NCI-H510A treated with DMSO at 0.1 percent for 48 hours (cell line): Measurements from ENCODE around the gene CPLX1.
"Not testable (repeated sequence)": the region's sequence is repeated elsewhere in the genome, so short reads cannot be mapped to it uniquely, and the experiment has no call there.

Experiments
- DNase-seq: peaks from one replicate; lab custom pipeline; 2025; lab: John Stamatoyannopoulos, UW

Gene CPLX1

DNA sequence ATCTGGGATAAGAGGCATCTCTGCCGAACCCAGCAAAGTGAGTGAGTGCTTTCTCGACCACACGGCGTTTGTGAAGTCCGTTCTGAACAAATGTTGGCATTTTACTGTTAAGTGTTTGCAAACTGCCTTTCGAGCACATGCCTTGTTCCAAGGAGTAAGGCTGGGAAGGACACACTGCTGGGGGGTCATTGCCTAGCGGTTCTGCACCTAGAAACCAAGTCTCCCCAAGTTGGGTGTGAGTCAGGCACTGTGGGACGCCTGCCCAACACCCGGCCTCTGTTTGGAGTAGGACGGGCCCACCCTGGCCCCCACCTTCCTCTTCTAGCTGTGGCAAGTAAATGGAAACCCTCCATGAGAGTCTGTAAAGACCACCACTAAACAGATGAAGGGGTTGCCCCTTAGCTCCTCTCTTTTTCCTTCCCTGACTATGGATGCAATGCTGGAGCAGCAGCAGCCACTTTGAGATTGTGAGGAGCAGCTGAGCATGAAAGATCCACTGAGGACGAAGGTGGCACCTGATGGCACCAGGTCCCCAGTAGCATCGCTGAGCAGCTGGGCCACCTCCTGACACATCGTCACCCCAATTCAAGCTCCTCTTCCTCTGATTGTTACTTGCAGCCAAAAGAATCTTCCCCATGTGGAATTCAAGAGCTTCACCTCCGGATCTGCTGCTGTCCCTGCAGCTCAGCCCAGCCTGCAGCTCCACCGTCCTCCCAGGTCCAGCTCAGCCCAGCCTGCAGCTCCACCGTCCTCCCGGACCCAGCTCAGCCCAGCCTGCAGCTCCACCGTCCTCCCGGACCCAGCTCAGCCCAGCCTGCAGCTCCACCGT, 6.3 kb downstream of the CPLX1 start:
- DNase-seq: no peak

DNA sequence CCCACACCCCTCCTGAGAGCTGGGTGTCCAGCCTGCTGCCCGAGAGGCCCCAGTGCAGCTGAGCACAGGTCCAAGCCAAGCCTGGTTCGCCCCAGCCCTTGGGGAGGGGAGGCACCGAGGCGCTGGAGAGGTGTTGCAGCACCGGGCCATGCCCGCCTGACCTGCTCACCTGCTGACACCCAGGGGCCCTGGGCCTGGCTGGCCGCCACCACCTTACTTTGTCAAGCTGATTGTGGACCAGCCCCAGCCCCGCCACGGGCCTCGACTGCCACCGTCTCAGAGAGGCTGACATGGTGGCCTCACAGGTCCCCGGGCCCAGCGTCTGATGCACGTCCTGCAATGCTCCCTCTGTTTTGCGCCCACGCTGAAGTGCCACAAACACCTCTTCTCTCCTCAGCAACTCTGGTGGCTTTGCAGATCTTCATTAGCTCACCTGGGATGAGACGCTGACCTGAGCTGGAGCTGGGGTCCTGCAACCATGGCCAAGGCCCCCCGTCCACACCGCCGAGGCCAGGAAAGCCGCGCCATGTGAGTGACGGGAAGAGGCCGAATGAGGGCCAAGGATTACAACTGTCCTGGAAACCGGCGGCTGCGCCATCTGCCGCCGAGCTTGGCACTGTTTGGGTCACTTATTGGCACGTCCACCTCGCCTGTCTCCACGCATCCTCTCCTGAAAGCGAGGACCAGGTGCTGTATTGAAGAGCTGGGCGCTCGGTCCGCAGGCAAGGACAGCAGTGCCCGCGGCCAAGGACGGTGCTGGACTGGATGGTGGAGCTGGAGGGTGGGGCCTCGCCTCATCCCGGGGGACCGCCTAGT, 7.6 kb downstream of the CPLX1 start:
- DNase-seq: no peak

DNA sequence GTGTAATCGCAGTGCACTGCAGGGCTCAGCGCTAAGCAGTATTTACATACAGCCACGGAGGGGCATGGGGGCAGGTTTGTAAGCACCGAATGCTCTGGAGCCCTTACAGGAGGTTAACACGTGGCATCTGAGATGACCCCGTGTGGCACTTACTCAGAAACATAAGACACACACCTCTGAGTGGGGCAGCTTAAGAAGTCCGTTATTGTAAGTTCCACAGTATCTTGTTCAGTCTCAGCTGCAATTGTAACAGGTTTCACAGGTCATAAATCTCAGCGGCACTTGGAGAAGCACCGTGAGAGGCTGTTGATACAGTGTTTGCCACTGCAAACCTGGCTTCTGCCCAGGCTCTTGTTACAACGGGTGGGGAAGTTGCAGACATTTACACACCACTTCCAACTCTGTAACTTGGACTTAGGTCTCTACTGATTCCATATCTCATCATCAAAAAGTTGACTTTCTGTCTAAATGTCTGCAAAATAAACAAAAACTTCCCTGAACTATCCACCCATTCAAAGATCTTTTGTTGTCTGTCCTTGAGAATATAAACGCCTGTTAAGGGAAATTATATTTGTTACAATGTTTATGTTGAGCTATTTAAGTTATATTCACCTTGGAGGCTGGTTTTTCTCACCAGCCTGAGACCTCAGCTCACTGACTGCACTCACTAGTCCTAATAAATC, 10.3 kb downstream of the CPLX1 start:
- DNase-seq: peak; percentile 1

DNA sequence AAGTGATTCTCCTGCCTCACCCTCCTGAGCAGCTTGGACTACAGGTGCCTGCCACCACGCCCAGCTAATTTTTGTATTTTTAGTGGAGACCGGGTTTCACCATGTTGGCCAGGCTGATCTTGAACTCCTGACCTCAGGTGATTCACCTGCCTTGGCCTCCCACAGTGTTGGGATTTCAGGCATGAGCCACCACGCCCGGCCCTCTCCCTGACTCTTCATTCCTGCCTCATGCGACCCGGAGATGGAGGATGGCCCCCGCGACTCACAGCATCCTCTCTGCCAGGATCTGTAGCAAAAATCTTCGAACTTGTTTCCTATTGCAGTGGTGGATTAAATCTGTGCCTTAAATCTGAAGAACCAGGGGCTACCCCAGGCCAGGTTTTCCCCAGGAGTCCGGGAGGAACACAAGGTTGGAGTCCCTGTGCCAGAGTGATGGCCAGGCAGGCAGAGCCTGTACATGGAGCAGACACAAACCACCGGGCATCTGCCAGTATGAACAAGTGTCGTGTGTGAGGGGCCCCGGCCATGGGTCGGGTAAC, 11.5 kb downstream of the CPLX1 start:
- no peak for DNase-seq

DNA sequence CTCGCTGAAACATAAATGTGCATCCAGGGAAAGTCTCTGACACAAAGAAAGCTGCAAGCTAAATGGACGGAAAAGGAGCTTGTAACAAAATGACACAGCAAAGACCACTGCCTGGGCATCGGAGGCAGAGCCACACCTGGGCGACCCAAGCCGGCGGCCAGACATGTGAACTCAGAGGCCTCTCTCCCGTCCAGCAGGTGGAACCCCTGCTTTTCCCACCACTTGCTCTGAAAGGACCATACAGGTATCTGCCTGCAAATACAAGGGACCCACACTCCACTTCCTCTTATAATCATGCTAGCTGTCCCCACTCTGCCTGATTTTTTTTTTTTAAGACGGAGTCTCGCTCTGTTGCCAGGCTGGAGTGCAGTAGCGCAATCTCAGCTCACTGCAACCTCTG, 12.0 kb downstream of the CPLX1 start:
- DNase-seq: no peak

DNA sequence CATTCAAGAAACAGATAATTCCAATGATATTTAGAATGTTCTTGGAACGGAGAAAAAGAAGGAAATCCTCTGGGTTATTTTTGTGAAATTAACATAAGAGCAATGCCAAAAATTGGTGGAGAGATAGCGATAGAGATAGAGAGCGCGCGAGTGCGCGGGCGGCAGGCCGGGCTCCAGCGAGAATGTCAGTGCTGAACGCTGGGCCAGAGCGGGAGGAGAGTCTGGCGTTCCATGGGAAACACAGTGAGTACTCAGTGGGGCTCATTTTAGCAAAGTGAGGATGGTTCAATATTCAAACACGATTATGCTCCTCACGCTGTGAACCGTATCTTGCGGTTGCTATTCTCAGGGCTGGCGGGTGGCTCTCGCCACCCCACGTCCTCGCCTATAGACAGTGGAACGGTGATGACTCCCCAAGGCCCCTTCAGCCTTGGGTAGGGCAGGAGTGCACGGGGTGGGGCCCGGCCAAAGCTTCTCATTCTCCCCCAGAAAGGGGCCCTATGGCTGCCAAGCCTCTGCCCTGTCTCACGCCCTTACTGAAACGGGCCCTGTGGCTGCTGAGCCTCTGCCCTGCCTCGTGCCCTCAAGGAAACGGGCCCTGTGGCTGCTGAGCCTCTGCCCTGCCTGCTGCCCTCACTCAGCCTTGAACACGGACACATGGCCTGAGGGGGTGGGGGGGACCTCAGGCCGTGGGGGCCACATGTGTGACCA, 16.9 kb downstream of the CPLX1 start:
- DNase-seq: no peak

DNA sequence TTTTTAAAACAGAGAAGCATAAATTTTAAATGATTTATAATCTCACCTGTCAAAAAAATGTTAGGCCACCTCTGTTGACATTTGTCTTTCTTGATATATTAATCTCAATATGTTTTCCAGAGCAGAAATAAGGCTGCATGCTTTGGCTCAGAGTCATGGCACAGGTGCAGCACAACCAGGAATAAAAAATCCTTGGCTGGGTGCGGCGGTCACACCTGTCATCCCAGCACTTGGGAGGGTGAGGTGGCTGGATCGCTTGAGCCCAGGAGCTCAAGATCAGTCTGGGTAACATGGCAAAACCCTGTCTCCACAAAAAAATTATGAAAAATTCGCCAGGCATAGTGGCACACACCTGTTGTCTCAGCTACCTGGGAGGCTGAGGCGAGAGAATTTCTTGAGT, 18.1 kb downstream of the CPLX1 start:
- DNase-seq: no peak

DNA sequence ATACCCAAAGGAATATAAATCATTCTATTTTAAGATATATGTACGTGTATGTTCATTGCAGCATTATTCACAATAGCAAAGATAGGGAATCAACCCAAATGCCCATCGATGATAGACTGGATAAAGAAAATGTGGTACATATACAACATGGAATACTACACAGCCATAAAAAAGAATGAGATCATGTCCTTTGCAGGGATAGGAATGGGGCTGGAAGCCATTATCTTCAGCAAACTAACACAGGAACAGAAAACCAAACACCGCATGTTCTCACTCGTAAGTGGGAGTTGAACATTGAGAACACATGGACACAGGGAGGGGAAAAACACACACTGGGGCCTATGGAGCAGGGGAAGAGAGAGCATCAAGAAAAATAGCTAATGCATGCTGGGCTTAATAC, 18.9 kb downstream of the CPLX1 start:
- DNase-seq: not testable (repeated sequence)

DNA sequence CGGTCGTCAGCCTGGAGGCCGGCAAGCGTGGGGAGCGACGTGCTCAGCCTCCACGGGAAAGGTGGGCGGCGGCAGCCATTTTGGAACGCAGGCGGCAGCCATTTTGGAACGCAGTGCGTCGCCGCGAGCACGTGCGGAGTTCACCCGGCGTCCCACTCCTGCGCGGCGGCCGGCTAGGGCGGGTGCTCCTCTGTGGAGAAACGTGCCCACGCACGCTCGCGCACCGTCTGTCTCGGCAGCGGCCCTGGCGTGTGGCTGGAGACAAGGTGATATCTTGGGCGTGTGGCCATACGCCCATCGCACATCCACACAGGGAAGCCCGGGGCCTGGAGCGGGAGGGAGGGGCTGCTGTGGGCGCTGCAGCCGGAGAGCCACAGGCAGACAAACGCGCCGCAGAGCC, 21.1 kb downstream of the CPLX1 start:
- DNase-seq: no peak

DNA sequence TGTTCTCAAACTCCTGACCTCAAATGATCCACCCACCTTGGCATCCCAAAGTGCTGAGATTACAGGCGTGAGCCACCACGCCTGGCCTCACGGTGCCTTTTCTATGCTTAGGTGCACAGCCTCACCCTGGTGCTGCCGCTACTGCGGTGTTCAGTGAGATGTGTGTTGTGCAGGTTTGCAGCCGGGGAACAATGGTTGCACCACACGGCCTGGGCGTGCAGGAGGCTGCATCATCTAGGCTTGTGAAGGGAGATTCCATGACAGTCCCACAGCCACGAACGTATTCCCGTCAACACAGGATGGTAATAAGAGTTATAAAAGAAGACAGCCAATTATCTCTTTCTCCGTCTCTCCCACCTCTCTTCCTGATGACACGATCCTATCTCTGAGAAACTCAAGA, 22.0 kb downstream of the CPLX1 start:
- DNase-seq: no peak

DNA sequence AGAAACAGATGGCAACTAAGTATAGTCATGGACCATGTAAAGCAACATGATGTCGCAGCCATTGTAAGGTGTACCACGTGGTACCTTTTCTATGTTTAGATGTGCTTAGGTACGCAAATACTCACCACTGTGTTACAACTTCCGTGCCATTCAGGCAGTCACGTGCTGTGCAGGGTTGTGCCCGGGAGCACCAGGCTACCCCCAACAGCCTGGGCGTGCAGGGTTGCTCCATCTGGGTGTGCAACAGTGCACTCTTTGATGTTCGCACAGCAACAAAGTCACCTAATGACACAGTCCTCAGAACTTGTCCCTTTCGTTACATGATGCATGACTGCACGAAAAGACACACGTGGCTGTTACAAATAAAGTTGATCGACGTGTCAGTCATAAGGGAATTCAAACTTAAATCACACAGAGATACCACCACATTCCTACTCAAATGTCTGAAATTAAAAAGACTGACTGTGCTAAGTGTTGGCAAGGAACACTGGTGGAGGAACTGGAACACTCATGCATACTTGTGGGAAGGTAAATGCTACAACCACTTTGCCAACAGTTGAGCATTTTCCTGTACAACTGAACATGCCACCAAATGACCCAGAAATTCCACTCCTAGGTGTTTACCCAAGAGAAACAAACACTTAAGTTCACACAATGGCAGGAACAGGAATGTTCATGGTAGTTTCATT, 24.3 kb downstream of the CPLX1 start:
- no peak for DNase-seq

DNA sequence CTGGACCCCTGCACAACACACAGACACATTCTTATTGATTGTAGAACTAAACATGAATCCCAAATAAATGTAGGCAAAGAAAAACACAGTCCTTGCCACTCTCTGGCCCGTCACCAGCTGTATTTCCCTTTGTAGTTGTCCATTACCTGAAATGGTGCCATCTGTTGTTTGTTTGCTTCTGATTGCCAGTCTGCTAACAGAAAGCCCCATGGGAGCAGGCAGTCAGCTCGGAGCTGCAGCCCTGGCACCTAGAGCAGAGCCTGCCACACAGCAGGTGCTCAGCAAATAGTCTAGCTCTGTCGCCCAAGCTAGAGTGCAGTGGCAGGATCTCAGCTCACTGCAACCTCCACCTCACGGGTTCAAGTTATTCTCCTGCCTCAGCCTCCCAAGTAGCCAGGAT, 28.9 kb downstream of the CPLX1 start:
- DNase-seq: no peak

DNA sequence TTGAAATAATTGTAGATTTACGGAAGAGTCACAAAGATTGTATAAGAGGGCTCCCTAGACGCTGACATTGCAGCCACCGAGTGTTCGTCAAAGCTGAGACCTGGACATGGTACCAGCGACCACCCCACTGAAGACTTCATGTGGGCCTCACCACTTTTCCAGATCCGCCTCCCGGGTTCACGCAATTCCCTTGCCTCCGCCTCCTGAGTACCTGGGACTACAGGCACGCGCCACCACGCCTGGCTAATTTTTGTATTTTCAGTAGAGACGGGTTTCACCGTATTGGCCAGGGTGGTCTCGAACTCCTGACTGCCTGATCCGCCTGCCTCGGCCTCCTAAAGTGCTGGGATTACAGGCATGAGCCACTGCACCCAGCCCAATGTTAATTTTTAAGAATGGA, 29.7 kb downstream of the CPLX1 start:
- DNase-seq: no peak

DNA sequence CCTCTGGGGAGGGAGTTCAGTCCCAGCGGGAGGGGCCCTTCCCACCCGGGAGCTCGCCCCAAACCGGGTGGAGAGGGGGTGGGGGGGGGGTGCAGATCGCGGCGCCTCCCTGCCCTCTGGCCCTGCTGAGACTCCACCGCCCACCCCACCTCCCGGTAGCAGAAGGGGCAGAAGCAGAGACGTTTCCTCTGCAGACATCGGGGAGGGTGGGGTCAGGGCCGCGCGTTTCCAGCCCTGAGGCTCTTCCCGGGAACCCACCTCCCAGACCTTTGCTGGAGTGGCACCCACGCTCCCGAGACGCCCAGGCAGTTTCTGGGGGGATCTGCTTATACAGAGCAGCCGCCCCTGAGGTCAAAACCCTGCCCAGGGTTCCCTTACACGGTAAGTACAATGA, 30.2 kb downstream of the CPLX1 start:
- no peak for DNase-seq

DNA sequence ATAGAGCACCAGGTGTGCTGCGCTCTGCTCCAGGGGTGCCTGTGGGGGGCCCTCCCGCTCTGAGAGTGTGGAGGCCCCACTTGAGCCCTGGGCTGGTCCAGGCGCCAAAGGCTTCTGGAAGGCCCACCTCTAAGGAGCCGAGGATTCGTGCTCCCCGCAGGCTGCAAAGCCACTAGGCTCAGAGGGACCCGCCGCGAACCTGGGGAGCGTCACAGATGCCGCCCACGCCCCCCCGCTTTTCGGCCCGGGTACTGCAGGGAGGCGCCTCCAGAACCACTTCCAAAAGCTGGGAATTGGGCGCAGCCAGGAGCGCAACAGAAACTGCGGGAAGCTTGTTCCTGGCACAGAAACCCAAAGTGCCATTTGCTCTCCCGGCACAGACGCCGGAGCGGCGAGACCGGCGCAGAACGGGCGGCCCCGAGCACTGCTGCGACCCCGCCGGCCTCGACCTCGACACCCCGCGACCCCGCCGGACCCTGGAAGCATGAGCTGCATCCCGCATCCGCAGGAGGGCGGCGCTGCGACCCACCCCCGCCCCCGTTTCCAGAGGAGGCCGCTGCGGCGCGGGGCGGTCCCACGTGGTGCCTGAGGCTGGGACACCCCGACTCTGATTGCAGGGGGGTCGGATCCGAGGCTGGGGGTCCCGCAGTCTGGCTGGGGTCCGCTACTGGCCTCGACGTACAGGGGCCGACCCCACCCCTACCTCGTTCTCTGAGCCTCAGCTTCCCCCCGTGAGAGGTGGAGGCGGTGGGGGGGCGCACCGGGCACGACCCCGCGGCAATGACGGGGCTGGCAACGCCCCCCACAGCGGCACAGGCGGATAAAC, 30.8 kb downstream of the CPLX1 start:
- no peak for DNase-seq

DNA sequence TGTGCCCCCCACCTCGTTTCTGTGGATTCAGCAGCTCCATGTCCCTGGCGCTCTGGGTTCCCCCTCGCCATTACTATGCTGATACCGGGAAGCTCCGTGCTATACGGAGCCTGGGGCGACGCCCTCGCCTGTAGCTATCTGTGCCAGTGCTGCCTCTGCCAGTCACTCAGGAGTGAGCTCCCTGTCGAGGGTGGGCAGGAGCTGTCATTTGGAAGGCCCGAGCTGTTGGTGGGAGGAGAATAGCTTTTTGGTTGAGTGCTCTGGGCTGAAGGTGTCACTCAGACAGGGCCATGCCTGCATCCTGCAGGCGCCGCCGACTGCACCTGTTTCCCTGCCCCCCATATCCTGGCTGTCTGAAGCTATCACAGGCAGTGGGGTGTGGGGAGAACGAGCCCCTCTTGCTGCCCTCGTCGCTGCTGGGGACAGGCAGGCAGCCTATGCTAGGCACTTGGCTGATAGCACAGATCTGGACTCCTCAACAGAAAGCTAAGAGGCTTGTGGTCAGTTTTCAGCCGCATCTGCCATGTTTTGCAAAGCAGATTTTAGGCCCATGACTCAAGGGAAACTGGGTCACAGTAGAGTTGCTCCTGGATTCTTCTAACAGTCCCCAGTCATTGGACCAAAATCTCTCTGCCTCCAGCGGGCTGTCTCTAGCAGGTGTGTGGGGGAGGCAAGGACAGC, 31.8 kb downstream of the CPLX1 start:
- DNase-seq: no peak

DNA sequence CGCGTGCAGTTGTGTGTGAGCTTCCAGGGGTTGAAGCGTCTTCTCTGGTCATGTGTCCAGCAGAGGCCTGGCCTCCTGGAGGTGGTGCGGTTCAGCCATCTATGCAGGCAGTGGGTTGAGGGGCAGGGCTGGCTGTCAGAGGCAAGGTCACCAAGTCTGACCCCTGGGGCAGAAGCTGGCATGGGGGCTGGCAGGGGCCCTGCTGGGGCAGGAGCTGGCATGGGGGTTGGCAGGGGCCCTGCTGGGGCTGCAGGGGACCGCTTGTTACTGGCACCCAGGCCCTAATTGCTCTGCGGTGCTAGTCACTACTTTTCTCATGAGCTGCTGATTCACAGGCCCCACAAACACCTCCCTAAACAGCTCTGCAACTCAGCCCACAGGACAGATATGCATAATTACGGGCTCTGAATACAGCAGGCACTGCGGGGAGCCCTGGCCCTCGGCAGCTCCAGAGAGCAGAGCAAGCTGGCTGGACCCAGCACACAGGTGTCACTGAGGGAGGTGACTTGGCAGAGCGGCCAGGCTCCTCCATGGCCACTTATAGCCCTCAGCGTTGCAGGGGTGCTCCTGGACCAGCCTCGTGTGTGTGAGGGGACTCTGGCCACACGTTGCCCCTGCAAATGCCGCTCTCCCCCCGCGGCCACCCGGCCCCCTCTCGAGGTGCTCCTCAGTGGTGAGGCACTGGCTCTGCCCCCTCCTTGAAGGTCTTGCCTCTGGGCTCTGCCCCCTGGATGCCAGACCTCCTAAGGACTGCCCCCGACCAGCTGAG, 32.7 kb downstream of the CPLX1 start:
- no peak for DNase-seq

DNA sequence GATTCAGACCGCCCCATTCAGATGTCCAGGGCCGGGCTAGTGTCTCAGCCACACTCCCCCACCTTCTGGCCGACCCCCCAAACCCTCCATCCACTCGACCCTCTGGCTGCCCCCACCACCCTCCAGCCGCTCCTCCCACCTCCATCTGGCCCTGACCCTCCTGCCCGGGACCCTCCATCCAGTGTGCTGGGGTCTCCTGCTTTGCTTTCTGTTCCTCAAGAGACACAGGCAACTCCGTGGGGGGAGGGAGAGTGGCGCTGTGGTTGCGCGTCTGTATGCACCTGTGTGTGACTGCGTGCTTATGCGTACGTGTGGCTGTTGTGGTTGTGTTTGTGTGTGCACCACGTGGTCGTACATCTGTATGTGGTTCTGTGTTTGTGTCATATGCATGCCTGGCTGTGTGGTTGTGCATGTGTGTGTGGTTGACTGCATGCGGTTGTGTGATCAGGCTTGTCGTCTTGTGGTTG, 33.3 kb downstream of the CPLX1 start:
- no peak for DNase-seq
